Measurements from ENCODE around the gene PPM1B.
"Not testable (repeated sequence)": the region's sequence is repeated elsewhere in the genome, so short reads cannot be mapped to it uniquely, and the experiment has no call there.

The PPM1B gene

GRCh38 chr2:44255704-44256103, 87.0 kb downstream of the PPM1B start:
- not testable (repeated sequence) for H3K4me1 ChIP-seq (ENCODE audit: insufficient read depth, low read length); H3K4me3 ChIP-seq (ENCODE audit: low read length); H3K27me3 ChIP-seq (ENCODE audit: insufficient read depth, low read length); H3K27ac ChIP-seq (ENCODE audit: low read length); H3K36me3 ChIP-seq (ENCODE audit: insufficient read depth, low read depth, low read length); H3K9me3 ChIP-seq (ENCODE audit: insufficient read depth, low read depth, low read length); H3K9ac ChIP-seq (ENCODE audit: low read depth, low read length)

DNA sequence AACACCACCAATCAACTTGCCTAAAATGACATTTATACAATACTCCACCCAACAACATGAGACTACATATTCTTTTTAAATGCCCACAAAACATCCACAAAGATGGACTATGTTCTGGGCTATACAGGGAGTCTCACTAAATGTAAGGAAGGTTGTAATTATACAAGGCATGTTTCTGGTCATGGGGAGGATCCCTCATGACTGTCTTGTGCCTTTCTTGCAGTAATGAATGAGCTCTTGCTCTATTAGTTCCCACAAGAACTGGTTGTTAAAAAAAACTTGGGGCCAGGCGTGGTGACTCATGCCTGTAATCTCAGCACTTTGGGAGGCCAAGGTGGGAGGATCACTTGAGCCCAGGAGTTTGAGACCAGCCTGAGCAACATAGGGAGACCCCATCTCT, 89.1 kb downstream of the PPM1B start:
- not testable (repeated sequence) for H3K27me3 ChIP-seq (ENCODE audit: insufficient read depth, low read length); H3K4me1 ChIP-seq (ENCODE audit: insufficient read depth, low read length); H3K9me3 ChIP-seq (ENCODE audit: insufficient read depth, low read depth, low read length); H3K4me3 ChIP-seq (ENCODE audit: low read length); H3K27ac ChIP-seq (ENCODE audit: low read length); H3K36me3 ChIP-seq (ENCODE audit: insufficient read depth, low read depth, low read length); H3K9ac ChIP-seq (ENCODE audit: low read depth, low read length)

DNA sequence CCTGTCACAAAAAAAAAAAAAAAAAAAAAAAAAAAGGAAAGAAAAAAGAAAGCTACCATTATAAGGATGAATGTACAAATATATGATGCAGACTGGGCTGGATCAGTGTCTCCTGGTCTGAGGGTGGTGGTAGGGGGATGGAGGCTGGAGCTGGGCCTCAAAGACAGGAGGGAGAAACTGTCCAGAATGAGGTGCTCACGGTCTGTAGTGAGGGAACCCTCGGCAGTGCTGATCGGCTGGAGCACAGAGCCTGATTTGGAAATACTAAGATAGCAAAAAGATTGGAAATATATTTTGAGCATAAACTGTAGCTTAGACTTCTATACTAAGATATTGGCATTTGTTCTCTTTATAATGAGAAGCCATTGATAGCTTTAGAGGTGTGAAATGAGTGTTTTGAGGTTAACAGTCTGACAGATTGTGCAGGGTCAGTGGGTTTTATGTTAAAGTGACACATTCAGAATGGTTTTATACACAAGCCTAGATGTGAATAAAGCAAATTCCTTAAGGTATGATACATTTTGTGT, 98.7 kb downstream of the PPM1B start:
- H3K9ac ChIP-seq (ENCODE audit: low read depth, low read length), result no peak overlapping the region
- H3K4me3 ChIP-seq (ENCODE audit: low read length), result no peak overlapping the region
- no peaks in the 10 kb centered on the region for H3K9me3 ChIP-seq (ENCODE audit: insufficient read depth, low read depth, low read length)
- H3K27me3 ChIP-seq (ENCODE audit: insufficient read depth, low read length), result no peaks in the 10 kb centered on the region
- no peak overlapping the region for H3K27ac ChIP-seq (ENCODE audit: low read length)
- no peaks in the 10 kb centered on the region for H3K36me3 ChIP-seq (ENCODE audit: insufficient read depth, low read depth, low read length)
- H3K4me1 ChIP-seq (ENCODE audit: insufficient read depth, low read length), result peaks cover 4% of the 10 kb centered on the region

DNA sequence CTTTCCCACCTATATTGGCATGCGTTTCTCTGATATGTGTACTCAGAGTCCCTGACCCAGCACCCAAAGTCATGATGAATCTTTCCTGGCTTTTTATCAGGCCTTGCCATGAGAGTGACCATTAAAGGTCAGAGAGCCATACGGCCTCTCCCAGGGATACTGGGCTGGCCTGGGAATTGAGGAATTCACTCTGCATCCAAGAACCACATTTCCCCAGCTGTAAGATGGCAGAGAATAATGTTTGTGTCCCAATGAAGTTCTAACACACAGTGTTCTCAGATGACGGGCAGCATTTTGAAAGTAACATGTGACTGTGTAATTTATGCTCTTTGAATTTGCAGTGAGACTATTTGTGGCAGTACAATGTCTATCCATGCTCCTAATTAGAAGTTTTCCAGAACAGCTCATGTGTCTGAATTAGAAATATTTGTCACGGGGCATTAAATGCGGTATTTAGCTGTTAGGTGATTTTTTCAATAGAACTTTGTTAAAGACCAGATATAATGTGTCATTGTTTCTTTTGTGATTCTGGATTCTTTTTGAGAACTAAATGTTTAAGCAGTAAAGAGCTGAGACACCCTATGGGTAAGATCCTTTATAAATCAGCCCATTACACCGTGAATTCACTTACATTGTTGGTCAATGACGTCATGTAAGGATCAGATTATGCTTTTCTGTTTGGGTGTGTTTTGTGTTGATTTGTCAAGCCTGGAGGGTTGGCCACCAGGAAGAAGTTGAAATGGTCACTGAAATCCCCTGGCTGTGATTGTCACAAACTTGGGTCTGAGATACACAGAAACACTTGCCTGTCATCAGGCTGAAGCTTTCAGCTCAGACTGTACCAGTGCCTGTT, 99.3 kb downstream of the PPM1B start:
- H3K4me3 ChIP-seq (ENCODE audit: low read length), result no peak overlapping the region
- no peak overlapping the region for H3K27ac ChIP-seq (ENCODE audit: low read length)

DNA sequence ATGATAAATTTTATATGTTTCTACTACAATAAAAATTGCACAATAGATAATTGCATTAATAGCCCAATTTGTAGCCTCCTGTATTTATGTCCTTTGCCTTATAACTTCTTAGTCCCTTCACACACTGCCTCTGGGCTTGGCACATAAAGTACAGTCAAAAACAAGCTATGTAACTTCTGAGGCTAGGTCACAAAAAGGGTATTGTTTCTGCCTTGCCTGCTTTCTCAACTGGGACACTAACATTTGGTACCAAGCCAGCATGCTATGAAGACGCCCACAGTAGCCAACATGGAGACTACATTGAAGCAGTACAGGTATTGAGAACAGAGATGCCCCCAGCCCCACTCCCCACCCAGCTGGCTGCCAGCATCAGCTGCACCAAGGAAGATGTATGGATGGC, 101.2 kb downstream of the PPM1B start:
- no peaks in the 10 kb centered on the region for H3K9me3 ChIP-seq (ENCODE audit: insufficient read depth, low read depth, low read length)
- no peaks in the 10 kb centered on the region for H3K27me3 ChIP-seq (ENCODE audit: insufficient read depth, low read length)
- peaks cover 4% of the 10 kb centered on the region for H3K4me1 ChIP-seq (ENCODE audit: insufficient read depth, low read length)
- no peaks in the 10 kb centered on the region for H3K36me3 ChIP-seq (ENCODE audit: insufficient read depth, low read depth, low read length)
- no peak overlapping the region for H3K4me3 ChIP-seq (ENCODE audit: low read length)
- no peak overlapping the region for H3K9ac ChIP-seq (ENCODE audit: low read depth, low read length)
- H3K27ac ChIP-seq (ENCODE audit: low read length), result no peak overlapping the region

More for the DNA sequence above, 99.3 kb downstream of the PPM1B start:
- Histone ChIP-seq H3K9ac (ENCODE audit: low read depth, low read length) (no peak overlapping the region), H3K9me3 (ENCODE audit: insufficient read depth, low read depth, low read length) (no peaks in the 10 kb centered on the region), H3K36me3 (ENCODE audit: insufficient read depth, low read depth, low read length) (no peaks in the 10 kb centered on the region), H3K27me3 (ENCODE audit: insufficient read depth, low read length) (no peaks in the 10 kb centered on the region), H3K4me1 (ENCODE audit: insufficient read depth, low read length) (peaks cover 4% of the 10 kb centered on the region)

GRCh38 chr2:44271296-44271695, 102.6 kb downstream of the PPM1B start:
- Histone ChIP-seq H3K27ac (ENCODE audit: low read length) (no peak overlapping the region), H3K36me3 (ENCODE audit: insufficient read depth, low read depth, low read length) (no peaks in the 10 kb centered on the region), H3K4me3 (ENCODE audit: low read length) (no peak overlapping the region), H3K9me3 (ENCODE audit: insufficient read depth, low read depth, low read length) (no peaks in the 10 kb centered on the region), H3K9ac (ENCODE audit: low read depth, low read length) (no peak overlapping the region), H3K4me1 (ENCODE audit: insufficient read depth, low read length) (peaks cover 4% of the 10 kb centered on the region), H3K27me3 (ENCODE audit: insufficient read depth, low read length) (no peaks in the 10 kb centered on the region)

DNA sequence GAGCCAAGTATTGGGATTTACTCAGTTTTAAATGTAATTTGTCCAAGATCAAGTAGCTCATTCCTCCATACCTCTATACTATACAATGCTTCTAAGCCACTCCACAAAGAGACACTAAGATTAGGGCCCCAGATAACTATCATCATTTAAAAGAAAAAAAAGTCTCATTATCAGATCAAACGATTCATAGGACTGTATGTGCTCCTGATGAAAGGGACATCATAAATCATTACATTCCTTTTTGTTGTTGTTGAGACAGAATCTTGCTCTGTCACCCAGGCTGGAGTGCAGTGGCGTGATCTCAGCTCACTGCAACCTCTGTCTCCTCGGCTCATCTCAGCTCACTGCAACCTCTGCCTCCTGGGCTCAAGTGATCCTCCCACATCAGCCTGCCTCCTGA, 104.4 kb downstream of the PPM1B start:
- no peak overlapping the region for H3K4me3 ChIP-seq (ENCODE audit: low read length)
- no peaks in the 10 kb centered on the region for H3K9me3 ChIP-seq (ENCODE audit: insufficient read depth, low read depth, low read length)
- no peaks in the 10 kb centered on the region for H3K36me3 ChIP-seq (ENCODE audit: insufficient read depth, low read depth, low read length)
- no peaks in the 10 kb centered on the region for H3K27me3 ChIP-seq (ENCODE audit: insufficient read depth, low read length)
- no peak overlapping the region for H3K27ac ChIP-seq (ENCODE audit: low read length)
- no peaks in the 10 kb centered on the region for H3K4me1 ChIP-seq (ENCODE audit: insufficient read depth, low read length)
- no peak overlapping the region for H3K9ac ChIP-seq (ENCODE audit: low read depth, low read length)

- no peak overlapping the region for H3K27ac ChIP-seq (ENCODE audit: low read length)
- no peak overlapping the region for H3K4me3 ChIP-seq (ENCODE audit: low read length)
- no peaks in the 10 kb centered on the region for H3K36me3 ChIP-seq (ENCODE audit: insufficient read depth, low read depth, low read length)
- no peaks in the 10 kb centered on the region for H3K27me3 ChIP-seq (ENCODE audit: insufficient read depth, low read length)
- H3K4me1 ChIP-seq (ENCODE audit: insufficient read depth, low read length), result no peaks in the 10 kb centered on the region
- H3K9ac ChIP-seq (ENCODE audit: low read depth, low read length), result no peak overlapping the region
- H3K9me3 ChIP-seq (ENCODE audit: insufficient read depth, low read depth, low read length), result no peaks in the 10 kb centered on the region
These were observed 104.9 kb downstream of the PPM1B start for GRCh38 chr2:44273596-44273995.

DNA sequence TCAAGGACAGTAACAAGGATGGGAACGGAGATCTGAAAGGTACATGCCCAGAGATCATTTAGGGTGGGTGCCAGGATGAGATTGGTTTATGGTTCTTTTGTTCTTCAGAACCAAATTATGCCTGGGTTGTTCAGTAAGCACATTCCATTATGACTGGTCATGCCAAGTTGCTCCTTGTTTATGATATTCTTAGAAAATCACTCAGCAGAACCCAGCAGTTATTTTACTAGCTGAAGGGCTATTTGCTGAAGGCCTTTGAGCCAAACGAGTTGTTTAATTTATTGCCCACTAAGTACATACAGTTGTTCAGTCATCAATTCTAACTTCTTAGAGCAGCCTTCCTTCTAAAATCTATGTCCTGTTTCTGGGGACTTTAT, 107.2 kb downstream of the PPM1B start:
- H3K27me3 ChIP-seq (ENCODE audit: insufficient read depth, low read length), result no peaks in the 10 kb centered on the region
- no peaks in the 10 kb centered on the region for H3K36me3 ChIP-seq (ENCODE audit: insufficient read depth, low read depth, low read length)
- H3K9ac ChIP-seq (ENCODE audit: low read depth, low read length), result no peak overlapping the region

GRCh38 chr2:44277541-44277940, 108.9 kb downstream of the PPM1B start:
- Histone ChIP-seq H3K27ac (ENCODE audit: low read length) (no peak overlapping the region), H3K4me1 (ENCODE audit: insufficient read depth, low read length) (no peaks in the 10 kb centered on the region), H3K27me3 (ENCODE audit: insufficient read depth, low read length) (no peaks in the 10 kb centered on the region), H3K36me3 (ENCODE audit: insufficient read depth, low read depth, low read length) (no peaks in the 10 kb centered on the region), H3K9me3 (ENCODE audit: insufficient read depth, low read depth, low read length) (no peaks in the 10 kb centered on the region), H3K4me3 (ENCODE audit: low read length) (no peak overlapping the region), H3K9ac (ENCODE audit: low read depth, low read length) (no peak overlapping the region)

More for the DNA sequence above, 107.2 kb downstream of the PPM1B start:
- Histone ChIP-seq H3K4me1 (ENCODE audit: insufficient read depth, low read length) (no peaks in the 10 kb centered on the region), H3K9me3 (ENCODE audit: insufficient read depth, low read depth, low read length) (no peaks in the 10 kb centered on the region), H3K4me3 (ENCODE audit: low read length) (no peak overlapping the region), H3K27ac (ENCODE audit: low read length) (no peak overlapping the region)

DNA sequence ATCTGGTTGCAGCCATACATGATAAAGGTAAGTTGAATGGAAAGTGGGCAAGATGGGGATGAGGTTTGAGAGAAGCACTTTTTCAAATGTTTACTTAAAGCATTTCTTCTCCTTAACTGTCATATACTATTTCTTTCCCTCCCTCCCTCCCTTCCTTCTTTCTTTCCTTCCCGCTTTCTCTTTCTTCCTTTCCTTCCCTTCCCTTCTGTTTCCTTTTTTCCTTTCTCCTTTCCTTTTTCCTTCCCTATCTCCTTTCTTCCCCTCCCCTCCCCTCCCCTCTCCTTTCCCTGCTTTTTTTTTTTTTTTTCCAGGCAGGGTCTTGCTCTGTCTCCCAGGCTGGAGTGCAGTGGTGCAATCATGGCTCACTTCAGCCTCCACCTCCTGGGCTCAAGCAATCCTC, 112.2 kb downstream of the PPM1B start:
- H3K36me3 ChIP-seq (ENCODE audit: insufficient read depth, low read depth, low read length), result no peaks in the 10 kb centered on the region
- no peaks in the 10 kb centered on the region for H3K4me1 ChIP-seq (ENCODE audit: insufficient read depth, low read length)
- no peak overlapping the region for H3K4me3 ChIP-seq (ENCODE audit: low read length)
- no peak overlapping the region for H3K9ac ChIP-seq (ENCODE audit: low read depth, low read length)
- no peak overlapping the region for H3K27ac ChIP-seq (ENCODE audit: low read length)
- no peaks in the 10 kb centered on the region for H3K9me3 ChIP-seq (ENCODE audit: insufficient read depth, low read depth, low read length)
- H3K27me3 ChIP-seq (ENCODE audit: insufficient read depth, low read length), result no peaks in the 10 kb centered on the region

Measured in iPS-20b (cell line).